Prostate gland (tissue), 2 donors: ENCODE data around the gene STMP1. TPM values are rescaled to one million over a fixed set of nuclear protein-coding genes. Genes with fewer than 3 reads are reported as not detected.

ENCODE experiments used
- DNase-seq: peaks from one replicate; pipeline ENCODE4 v3.0.0-alpha.2; 2019; ENCODE audit warnings: low spot score
- H3K27ac ChIP-seq, 2 donors: fragments of 200-600 bp; sonication (generic); 2 replicates each; pipeline ENCODE4 v1.5.1; 2017 to 2019
- H3K27me3 ChIP-seq: fragments of 200-600 bp; sonication (generic); replicated peaks from 2 replicates; pipeline ENCODE4 v1.5.1; 2019; ENCODE audit not compliant: insufficient read depth
- H3K36me3 ChIP-seq, 2 donors: fragments of 200-600 bp; sonication (generic); 1 replicate in 1 of 2; 2 replicates in 1 of 2; pipeline versions ENCODE4 v1.5.1 to v1.8.1; 2017 to 2019
- H3K4me1 ChIP-seq: fragments of 200-600 bp; sonication (generic); replicated peaks from 2 replicates; pipeline ENCODE4 v1.5.1; 2019
- H3K4me3 ChIP-seq, 2 donors: fragments of 200-600 bp; sonication (generic); 2 replicates each; pipeline ENCODE4 v1.5.1; 2017 to 2019
- H3K9me3 ChIP-seq: fragments of 200-600 bp; sonication (generic); 2 replicates; pipeline ENCODE4 v1.5.1; 2017
- POLR2A ChIP-seq: fragments of 450-650 bp; IDR thresholded peaks from one replicate; pipeline ENCODE4 v1.6.1; 2016; ENCODE audit warnings: antibody characterized with exemption, mild to moderate bottlenecking
- POLR2AphosphoS5 ChIP-seq: sonication (generic); formaldehyde crosslinking; IDR thresholded peaks from one replicate; pipeline ENCODE4 v1.6.1; 2017; ENCODE audit warnings: antibody characterized with exemption
- WGBS: methylation state at CpG from one replicate; pipeline ENCODE4 v1.1.5; 2018; 5-methylcytosine and 5-hydroxymethylcytosine counted together
- intact Hi-C: fragments of 100-400 bp; cut with DNase I; formaldehyde crosslinking; loops from one replicate; pipeline ENCODE4 v1.14.2; 2022
- small RNA-seq, 2 donors: library from RNA; depleted of rRNA; stranded (forward); fragments of <200 nt; gene quantifications; one replicate each; pipeline ENCODE3, GENCODE V24; 2016
- total RNA-seq, 2 donors: library from RNA; depleted of rRNA; stranded (reverse); fragments of >200 nt; gene quantifications; one replicate each; pipeline ENCODE4 v1.1.0, GENCODE V29; 2016
- TF ChIP-seq, protein P1 (sequence below), 4 experiments: fragments of 200-600 bp in 2 of 4; fragments of 450-650 bp in 2 of 4; sonication (generic) in 2 of 4; IDR thresholded peaks; 1 replicate in 3 of 4; 2 replicates in 1 of 4; pipeline ENCODE4 v1.5.1; 2016 to 2019; ENCODE audit warnings: antibody characterized with exemption in 4 of 4, mild to moderate bottlenecking in 2 of 4, moderate library complexity in 2 of 4

The STMP1 gene
- total RNA-seq, 2 donors from 2014 or later: 29.9 to 31.9 TPM

- WGBS: 66% methylated on average over 7 of the region's 7 CpGs
- intact Hi-C loops: no loop called here
- no peak for DNase-seq
- no peaks in the 10 kb centered on the region for H3K9me3 ChIP-seq
- H3K27ac ChIP-seq: no peak overlapping the region
- no peaks in the 10 kb centered on the region for H3K36me3 ChIP-seq
- no peaks in the 10 kb centered on the region for H3K4me1 ChIP-seq
- no peaks in the 10 kb centered on the region for H3K27me3 ChIP-seq
- H3K4me3 ChIP-seq: no peak overlapping the region
- no peak for TF ChIP-seq POLR2A
- TF ChIP-seq POLR2AphosphoS5: no peak
- TF ChIP-seq, protein P1, sequence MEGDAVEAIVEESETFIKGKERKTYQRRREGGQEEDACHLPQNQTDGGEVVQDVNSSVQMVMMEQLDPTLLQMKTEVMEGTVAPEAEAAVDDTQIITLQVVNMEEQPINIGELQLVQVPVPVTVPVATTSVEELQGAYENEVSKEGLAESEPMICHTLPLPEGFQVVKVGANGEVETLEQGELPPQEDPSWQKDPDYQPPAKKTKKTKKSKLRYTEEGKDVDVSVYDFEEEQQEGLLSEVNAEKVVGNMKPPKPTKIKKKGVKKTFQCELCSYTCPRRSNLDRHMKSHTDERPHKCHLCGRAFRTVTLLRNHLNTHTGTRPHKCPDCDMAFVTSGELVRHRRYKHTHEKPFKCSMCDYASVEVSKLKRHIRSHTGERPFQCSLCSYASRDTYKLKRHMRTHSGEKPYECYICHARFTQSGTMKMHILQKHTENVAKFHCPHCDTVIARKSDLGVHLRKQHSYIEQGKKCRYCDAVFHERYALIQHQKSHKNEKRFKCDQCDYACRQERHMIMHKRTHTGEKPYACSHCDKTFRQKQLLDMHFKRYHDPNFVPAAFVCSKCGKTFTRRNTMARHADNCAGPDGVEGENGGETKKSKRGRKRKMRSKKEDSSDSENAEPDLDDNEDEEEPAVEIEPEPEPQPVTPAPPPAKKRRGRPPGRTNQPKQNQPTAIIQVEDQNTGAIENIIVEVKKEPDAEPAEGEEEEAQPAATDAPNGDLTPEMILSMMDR (IDR thresholded peaks at IDR 0.05): no peak
Observed at GRCh38 chr7:135723411-135723810, 61.1 kb downstream of the STMP1 start.

Small RNAs within 50 kb of the gene (small RNA-seq; reads per million reads assigned to genes)
- gene RNU6-1154P: 0 reads per million in 2 donors

Other genes starting within 250 kb of the STMP1 start
- 10 to 100 TPM; 19.0 to 44.7 TPM for gene CNOT4, start 152.4 kb upstream of the STMP1 start, total RNA-seq
- 10 to 100 TPM; 33.1 to 62.4 TPM for gene NUP205, start 104.6 kb upstream of the STMP1 start, total RNA-seq
- 1 to 10 TPM in 1 of 2 donors, not detected in 1; 9.4 TPM for gene SLC13A4, start 65.7 kb downstream of the STMP1 start, total RNA-seq
- 1 to 10 TPM in 1 of 2 donors, under 1 TPM in 1; 0.77 to 6.9 TPM for gene FAM180A, start 86.3 kb downstream of the STMP1 start, total RNA-seq